K562 (cell line): Measurements from ENCODE around the gene TP73. TPM values are rescaled to one million over a fixed set of nuclear protein-coding genes. Genes with fewer than 3 reads are reported as not detected.

Experiments
- ASH1L ChIP-seq: fragments of 450-650 bp; IDR thresholded peaks from 2 replicates; pipeline ENCODE4 v1.6.1; 2018; ENCODE audit warnings: borderline replicate concordance, mild to moderate bottlenecking, low read depth; ENCODE audit not compliant: partially characterized antibody
- KAT2B ChIP-seq: IDR thresholded peaks from one replicate; pipeline ENCODE4 v1.6.1; 2012; ENCODE audit warnings: low read depth, mild to moderate bottlenecking, control low read depth, inconsistent platforms, low read length, moderate library complexity
- ZC3H8 ChIP-seq: fragments of 450-650 bp; IDR thresholded peaks from 2 replicates; pipeline ENCODE4 v1.6.1; 2017
- ZNF311 ChIP-seq: fragments of 250-450 bp; sonication (Bioruptor Pico); IDR thresholded peaks from 2 replicates; pipeline ENCODE4 v1.4.0; 2020; ENCODE audit warnings: mild to moderate bottlenecking, moderate library complexity
- ZNF57 ChIP-seq: fragments of 450-650 bp; formaldehyde crosslinking; IDR thresholded peaks from 2 replicates; pipeline ENCODE4 v1.4.0; 2020; ENCODE audit warnings: mild to moderate bottlenecking, moderate library complexity
- polyA plus RNA-seq, 8 experiments: library from polyadenylated mRNA; depleted of rRNA in 4 of 8; stranded (reverse) in 5 of 8; unstranded in 3 of 8; fragments of >200 nt; fragmentation: Nextera tagmentation in 2 of 8; fragmentation: Illumina TruSeq in 1 of 8; extraction: Ambion mirVana in 2 of 8; extraction: Trizol in 1 of 8; gene quantifications; 2 replicates each; pipeline versions ENCODE4 v1.2.1 to v1.2.3, GENCODE V29; 2011 to 2014; ENCODE audit warnings: inconsistent platforms in 1 of 8, missing spikeins in 1 of 8
- total RNA-seq, 7 experiments: library from RNA; depleted of rRNA in 6 of 7; stranded (reverse); fragments of >200 nt in 6 of 7; fragmentation: Illumina TruSeq in 2 of 7; extraction: Trizol in 2 of 7; gene quantifications; 2 replicates each; pipeline versions ENCODE4 v1.2.1 to v1.2.3, GENCODE V29; 2011 to 2021; ENCODE audit warnings: low replicate concordance in 1 of 7
- TF ChIP-seq, protein P1 (sequence below): fragments of 450-650 bp; IDR thresholded peaks from 2 replicates; pipeline ENCODE4 v1.6.1; 2016; ENCODE audit warnings: mild to moderate bottlenecking, moderate library complexity
- TF ChIP-seq, protein P2 (sequence below): IDR thresholded peaks from 2 replicates; pipeline ENCODE4 v1.6.1; 2014; ENCODE audit warnings: antibody characterized with exemption

The TP73 gene
- total and polyA plus RNA-seq, 9 of the 15 experiments (the other 6 are each of a cell fraction or from before 2014, with no cell fraction given): 0.07 to 1.6 (median 0.40) TPM; not detected in 2

DNA sequence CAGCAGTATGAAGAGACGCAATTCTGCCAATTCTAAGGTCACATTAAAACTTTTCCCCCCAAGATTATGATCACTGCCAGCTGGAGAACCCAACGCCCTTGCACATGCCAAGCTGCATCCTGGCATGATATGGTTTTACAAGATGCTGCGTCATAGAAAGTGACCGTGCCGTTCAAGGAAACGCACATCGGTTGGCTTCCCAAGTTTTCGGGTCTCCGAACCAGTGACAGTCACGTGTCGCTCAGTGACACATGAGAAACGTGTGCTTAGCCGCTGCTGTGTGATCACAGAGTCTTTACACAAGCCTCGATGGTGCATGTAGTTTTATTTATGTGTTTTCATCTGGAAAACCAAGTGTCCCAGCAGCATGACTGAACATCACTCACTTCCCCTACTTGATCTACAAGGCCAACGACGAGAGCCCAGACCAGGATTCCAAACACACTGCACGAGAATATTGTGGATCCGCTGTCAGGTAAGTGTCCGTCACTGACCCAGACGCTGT, 127.6 kb downstream of the TP73 start (continued):
- TF ChIP-seq, protein P1, sequence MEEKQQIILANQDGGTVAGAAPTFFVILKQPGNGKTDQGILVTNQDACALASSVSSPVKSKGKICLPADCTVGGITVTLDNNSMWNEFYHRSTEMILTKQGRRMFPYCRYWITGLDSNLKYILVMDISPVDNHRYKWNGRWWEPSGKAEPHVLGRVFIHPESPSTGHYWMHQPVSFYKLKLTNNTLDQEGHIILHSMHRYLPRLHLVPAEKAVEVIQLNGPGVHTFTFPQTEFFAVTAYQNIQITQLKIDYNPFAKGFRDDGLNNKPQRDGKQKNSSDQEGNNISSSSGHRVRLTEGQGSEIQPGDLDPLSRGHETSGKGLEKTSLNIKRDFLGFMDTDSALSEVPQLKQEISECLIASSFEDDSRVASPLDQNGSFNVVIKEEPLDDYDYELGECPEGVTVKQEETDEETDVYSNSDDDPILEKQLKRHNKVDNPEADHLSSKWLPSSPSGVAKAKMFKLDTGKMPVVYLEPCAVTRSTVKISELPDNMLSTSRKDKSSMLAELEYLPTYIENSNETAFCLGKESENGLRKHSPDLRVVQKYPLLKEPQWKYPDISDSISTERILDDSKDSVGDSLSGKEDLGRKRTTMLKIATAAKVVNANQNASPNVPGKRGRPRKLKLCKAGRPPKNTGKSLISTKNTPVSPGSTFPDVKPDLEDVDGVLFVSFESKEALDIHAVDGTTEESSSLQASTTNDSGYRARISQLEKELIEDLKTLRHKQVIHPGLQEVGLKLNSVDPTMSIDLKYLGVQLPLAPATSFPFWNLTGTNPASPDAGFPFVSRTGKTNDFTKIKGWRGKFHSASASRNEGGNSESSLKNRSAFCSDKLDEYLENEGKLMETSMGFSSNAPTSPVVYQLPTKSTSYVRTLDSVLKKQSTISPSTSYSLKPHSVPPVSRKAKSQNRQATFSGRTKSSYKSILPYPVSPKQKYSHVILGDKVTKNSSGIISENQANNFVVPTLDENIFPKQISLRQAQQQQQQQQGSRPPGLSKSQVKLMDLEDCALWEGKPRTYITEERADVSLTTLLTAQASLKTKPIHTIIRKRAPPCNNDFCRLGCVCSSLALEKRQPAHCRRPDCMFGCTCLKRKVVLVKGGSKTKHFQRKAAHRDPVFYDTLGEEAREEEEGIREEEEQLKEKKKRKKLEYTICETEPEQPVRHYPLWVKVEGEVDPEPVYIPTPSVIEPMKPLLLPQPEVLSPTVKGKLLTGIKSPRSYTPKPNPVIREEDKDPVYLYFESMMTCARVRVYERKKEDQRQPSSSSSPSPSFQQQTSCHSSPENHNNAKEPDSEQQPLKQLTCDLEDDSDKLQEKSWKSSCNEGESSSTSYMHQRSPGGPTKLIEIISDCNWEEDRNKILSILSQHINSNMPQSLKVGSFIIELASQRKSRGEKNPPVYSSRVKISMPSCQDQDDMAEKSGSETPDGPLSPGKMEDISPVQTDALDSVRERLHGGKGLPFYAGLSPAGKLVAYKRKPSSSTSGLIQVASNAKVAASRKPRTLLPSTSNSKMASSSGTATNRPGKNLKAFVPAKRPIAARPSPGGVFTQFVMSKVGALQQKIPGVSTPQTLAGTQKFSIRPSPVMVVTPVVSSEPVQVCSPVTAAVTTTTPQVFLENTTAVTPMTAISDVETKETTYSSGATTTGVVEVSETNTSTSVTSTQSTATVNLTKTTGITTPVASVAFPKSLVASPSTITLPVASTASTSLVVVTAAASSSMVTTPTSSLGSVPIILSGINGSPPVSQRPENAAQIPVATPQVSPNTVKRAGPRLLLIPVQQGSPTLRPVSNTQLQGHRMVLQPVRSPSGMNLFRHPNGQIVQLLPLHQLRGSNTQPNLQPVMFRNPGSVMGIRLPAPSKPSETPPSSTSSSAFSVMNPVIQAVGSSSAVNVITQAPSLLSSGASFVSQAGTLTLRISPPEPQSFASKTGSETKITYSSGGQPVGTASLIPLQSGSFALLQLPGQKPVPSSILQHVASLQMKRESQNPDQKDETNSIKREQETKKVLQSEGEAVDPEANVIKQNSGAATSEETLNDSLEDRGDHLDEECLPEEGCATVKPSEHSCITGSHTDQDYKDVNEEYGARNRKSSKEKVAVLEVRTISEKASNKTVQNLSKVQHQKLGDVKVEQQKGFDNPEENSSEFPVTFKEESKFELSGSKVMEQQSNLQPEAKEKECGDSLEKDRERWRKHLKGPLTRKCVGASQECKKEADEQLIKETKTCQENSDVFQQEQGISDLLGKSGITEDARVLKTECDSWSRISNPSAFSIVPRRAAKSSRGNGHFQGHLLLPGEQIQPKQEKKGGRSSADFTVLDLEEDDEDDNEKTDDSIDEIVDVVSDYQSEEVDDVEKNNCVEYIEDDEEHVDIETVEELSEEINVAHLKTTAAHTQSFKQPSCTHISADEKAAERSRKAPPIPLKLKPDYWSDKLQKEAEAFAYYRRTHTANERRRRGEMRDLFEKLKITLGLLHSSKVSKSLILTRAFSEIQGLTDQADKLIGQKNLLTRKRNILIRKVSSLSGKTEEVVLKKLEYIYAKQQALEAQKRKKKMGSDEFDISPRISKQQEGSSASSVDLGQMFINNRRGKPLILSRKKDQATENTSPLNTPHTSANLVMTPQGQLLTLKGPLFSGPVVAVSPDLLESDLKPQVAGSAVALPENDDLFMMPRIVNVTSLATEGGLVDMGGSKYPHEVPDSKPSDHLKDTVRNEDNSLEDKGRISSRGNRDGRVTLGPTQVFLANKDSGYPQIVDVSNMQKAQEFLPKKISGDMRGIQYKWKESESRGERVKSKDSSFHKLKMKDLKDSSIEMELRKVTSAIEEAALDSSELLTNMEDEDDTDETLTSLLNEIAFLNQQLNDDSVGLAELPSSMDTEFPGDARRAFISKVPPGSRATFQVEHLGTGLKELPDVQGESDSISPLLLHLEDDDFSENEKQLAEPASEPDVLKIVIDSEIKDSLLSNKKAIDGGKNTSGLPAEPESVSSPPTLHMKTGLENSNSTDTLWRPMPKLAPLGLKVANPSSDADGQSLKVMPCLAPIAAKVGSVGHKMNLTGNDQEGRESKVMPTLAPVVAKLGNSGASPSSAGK: peak; percentile 26; the same call in 1 of the 2 replicates
- no peak for TF ChIP-seq ZC3H8
- TF ChIP-seq, protein P2, sequence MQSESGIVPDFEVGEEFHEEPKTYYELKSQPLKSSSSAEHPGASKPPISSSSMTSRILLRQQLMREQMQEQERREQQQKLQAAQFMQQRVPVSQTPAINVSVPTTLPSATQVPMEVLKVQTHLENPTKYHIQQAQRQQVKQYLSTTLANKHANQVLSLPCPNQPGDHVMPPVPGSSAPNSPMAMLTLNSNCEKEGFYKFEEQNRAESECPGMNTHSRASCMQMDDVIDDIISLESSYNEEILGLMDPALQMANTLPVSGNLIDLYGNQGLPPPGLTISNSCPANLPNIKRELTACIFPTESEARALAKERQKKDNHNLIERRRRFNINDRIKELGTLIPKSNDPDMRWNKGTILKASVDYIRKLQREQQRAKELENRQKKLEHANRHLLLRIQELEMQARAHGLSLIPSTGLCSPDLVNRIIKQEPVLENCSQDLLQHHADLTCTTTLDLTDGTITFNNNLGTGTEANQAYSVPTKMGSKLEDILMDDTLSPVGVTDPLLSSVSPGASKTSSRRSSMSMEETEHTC: no peak
- no peak for TF ChIP-seq ASH1L
- TF ChIP-seq ZNF311: no peak
- no peak for TF ChIP-seq ZNF57 (CRISPR knock-in tag)
- no peak for TF ChIP-seq KAT2B
